GM21737 (cell line): ENCODE data around the gene THEMIS2.

ENCODE experiments used
- ATAC-seq: cut with Tn5 transposase; IDR thresholded peaks from one replicate; pipeline ENCODE4 v1.9.1; 2021; ENCODE audit warnings: mild to moderate bottlenecking, moderate library complexity; ENCODE audit not compliant: unreplicated experiment

The THEMIS2 gene

GRCh38 chr1:27885114-27885528 lies 12.8 kb downstream of the THEMIS2 start:
- no peak for ATAC-seq

GRCh38 chr1:27885621-27886352 lies 13.4 kb downstream of the THEMIS2 start:
- ATAC-seq, result no peak

- no peak for ATAC-seq
These were observed 14.0 kb downstream of the THEMIS2 start for GRCh38 chr1:27886353-27886679.

GRCh38 chr1:27886744-27887143 lies 14.4 kb downstream of the THEMIS2 start:
- no peak for ATAC-seq

- no peak for ATAC-seq
These were observed 15.1 kb downstream of the THEMIS2 start for GRCh38 chr1:27887215-27888021.

GRCh38 chr1:27889506-27889905 lies 17.2 kb downstream of the THEMIS2 start:
- ATAC-seq, result no peak

GRCh38 chr1:27891196-27891889 lies 19.0 kb downstream of the THEMIS2 start:
- peak; percentile 47 for ATAC-seq

- no peak for ATAC-seq
These were observed 22.2 kb downstream of the THEMIS2 start for GRCh38 chr1:27894521-27894920.

- no peak for ATAC-seq
These were observed 34.4 kb downstream of the THEMIS2 start for GRCh38 chr1:27906759-27907158.

- no peak for ATAC-seq
These were observed 40.1 kb downstream of the THEMIS2 start for GRCh38 chr1:27912429-27912828.

- ATAC-seq, result no peak
These were observed 42.8 kb downstream of the THEMIS2 start for GRCh38 chr1:27915082-27915575.

GRCh38 chr1:27922272-27922671 lies 49.9 kb downstream of the THEMIS2 start:
- no peak for ATAC-seq

- ATAC-seq, result no peak
These were observed 56.0 kb downstream of the THEMIS2 start for GRCh38 chr1:27928216-27928954.

GRCh38 chr1:27931184-27931583 lies 58.8 kb downstream of the THEMIS2 start:
- ATAC-seq, result no peak

- no peak for ATAC-seq
These were observed 59.4 kb downstream of the THEMIS2 start for GRCh38 chr1:27931759-27932158.

- ATAC-seq, result no peak
These were observed 62.6 kb downstream of the THEMIS2 start, which contains the start of gene SMPDL3B for GRCh38 chr1:27934818-27935549. TSS of gene SMPDL3B (plus strand) at chr1:27935000. CDS start at chr1:27935184, 184 bp downstream.

- no peak for ATAC-seq
These were observed 63.4 kb downstream of the THEMIS2 start for GRCh38 chr1:27935721-27936120.
